HG02885 (cell line): Measurements from ENCODE around the gene CEL.
"Not testable (repeated sequence)": the region's sequence is repeated elsewhere in the genome, so short reads cannot be mapped to it uniquely, and the experiment has no call there.

Experiments used
- ATAC-seq: cut with Tn5 transposase; IDR thresholded peaks from one replicate; pipeline ENCODE4 v1.9.1; 2021; ENCODE audit warnings: mild to moderate bottlenecking; ENCODE audit not compliant: unreplicated experiment, poor library complexity

The CEL gene

GRCh38 chr9:133046196-133046899, 15.4 kb upstream of the CEL start:
- ATAC-seq = no peak

GRCh38 chr9:133046900-133047295, 14.9 kb upstream of the CEL start:
- ATAC-seq = no peak

- no peak for ATAC-seq
These were observed 13.2 kb upstream of the CEL start for GRCh38 chr9:133048595-133048994.

GRCh38 chr9:133049043-133049442, 12.7 kb upstream of the CEL start:
- no peak for ATAC-seq

GRCh38 chr9:133050142-133050541, 11.6 kb upstream of the CEL start:
- no peak for ATAC-seq

- ATAC-seq = no peak
These were observed 11.0 kb upstream of the CEL start for GRCh38 chr9:133050781-133051180.

GRCh38 chr9:133051281-133051900, 10.4 kb upstream of the CEL start:
- ATAC-seq = no peak

GRCh38 chr9:133051966-133052539, 9.7 kb upstream of the CEL start:
- ATAC-seq = no peak

GRCh38 chr9:133054194-133054890, 7.4 kb upstream of the CEL start:
- no peak for ATAC-seq

- ATAC-seq = no peak
These were observed 6.8 kb upstream of the CEL start for GRCh38 chr9:133054966-133055365.

- ATAC-seq = no peak
These were observed 5.9 kb upstream of the CEL start for GRCh38 chr9:133055788-133056420.

- ATAC-seq = no peak
These were observed 5.2 kb upstream of the CEL start for GRCh38 chr9:133056533-133056932.

GRCh38 chr9:133057006-133057405, 4.8 kb upstream of the CEL start:
- ATAC-seq = no peak

- no peak for ATAC-seq
These were observed 4.2 kb upstream of the CEL start for GRCh38 chr9:133057553-133057952.

GRCh38 chr9:133058071-133058470, 3.7 kb upstream of the CEL start:
- no peak for ATAC-seq

- ATAC-seq = no peak
These were observed 3.0 kb upstream of the CEL start for GRCh38 chr9:133058550-133059320.

GRCh38 chr9:133059623-133060022, 2.2 kb upstream of the CEL start:
- no peak for ATAC-seq

GRCh38 chr9:133060417-133060841, 1.4 kb upstream of the CEL start:
- ATAC-seq = no peak

GRCh38 chr9:133061019-133061763, 590 bp upstream of the CEL start:
- ATAC-seq = not testable (repeated sequence)
